BLaER1 treated with 17β-estradiol and CSF1 and Interleukin-3, amounts not matched to agents 10 nM and 100 nM (cell line): ENCODE results near the gene NT5DC3.

Experiments used
- H3K27ac ChIP-seq, 11 experiments: shearing (Covaris generic); formaldehyde crosslinking; 2 replicates each; pipeline ENCODE4 v1.8.1; 2022
- H3K27me3 ChIP-seq, 11 experiments: shearing (Covaris generic); formaldehyde crosslinking; 2 replicates each; pipeline ENCODE4 v1.8.1; 2022
- H3K36me3 ChIP-seq, 11 experiments: shearing (Covaris generic); formaldehyde crosslinking; 2 replicates each; pipeline ENCODE4 v1.8.1; 2022
- H3K4me1 ChIP-seq, 10 experiments: shearing (Covaris generic); formaldehyde crosslinking; 2 replicates each; pipeline ENCODE4 v1.8.1; 2022
- H3K4me2 ChIP-seq, 11 experiments: shearing (Covaris generic); formaldehyde crosslinking; 2 replicates each; pipeline ENCODE4 v1.8.1; 2022
- H3K4me3 ChIP-seq, 10 experiments: shearing (Covaris generic); formaldehyde crosslinking; 2 replicates each; pipeline ENCODE4 v1.8.1; 2022
- H3K9ac ChIP-seq, 11 experiments: shearing (Covaris generic); formaldehyde crosslinking; 2 replicates each; pipeline ENCODE4 v1.8.1; 2022
- H3K9me3 ChIP-seq, 11 experiments: shearing (Covaris generic); formaldehyde crosslinking; replicated peaks in 1 of 11; 2 replicates each; pipeline ENCODE4 v1.8.1; 2022
- H4K20me1 ChIP-seq, 11 experiments: shearing (Covaris generic); formaldehyde crosslinking; 2 replicates each; pipeline ENCODE4 v1.8.1; 2022
- Cebpa-rat ChIP-seq, 11 experiments: shearing (Covaris generic); IDR thresholded peaks; 2 replicates each; pipeline ENCODE4 v1.8.1; 2022

Gene NT5DC3

DNA sequence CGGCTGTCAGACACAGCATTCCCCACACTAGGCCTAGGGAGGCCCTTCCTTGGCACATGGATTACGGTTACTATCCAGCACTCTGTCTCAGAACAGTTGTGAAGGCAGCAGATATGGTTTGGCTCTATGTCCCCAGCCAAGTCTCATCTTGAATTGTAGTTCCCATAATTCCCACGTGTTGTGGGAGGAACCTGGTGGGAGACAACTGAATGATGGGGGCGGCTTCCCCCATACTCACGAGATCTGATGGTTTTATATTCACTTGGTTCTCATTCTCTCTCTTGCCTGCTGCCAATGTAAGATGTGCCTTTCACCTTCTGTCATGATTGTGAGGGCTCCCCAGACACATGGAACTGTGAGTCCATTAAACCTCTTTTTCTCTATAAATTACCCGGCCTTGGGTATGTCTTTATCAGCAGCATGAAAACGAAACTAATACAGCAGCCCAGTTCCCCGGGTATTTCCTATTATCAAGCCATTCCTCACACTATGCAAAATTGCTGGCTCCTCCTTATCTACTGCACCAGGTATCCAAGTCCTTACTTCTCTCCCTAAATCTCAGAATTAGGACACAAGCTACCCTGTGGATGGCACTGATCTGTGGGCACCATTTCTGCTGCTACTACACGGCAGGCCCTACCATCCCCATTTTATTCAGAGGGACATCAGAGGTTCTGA is 33.3 kb downstream of the NT5DC3 start:
- Histone ChIP-seq H3K9ac (no peak overlapping the region), H3K4me2 (peak overlapping the region in 4 of 11 experiments; percentile 52 to 80 (median 72); a peak in 8 of 22 replicates), H3K4me1 (peaks cover 0 to 42% (median 13%) of the 10 kb centered on the region in 10 experiments; a peak in 11 of 20 replicates), H3K9me3 (peaks cover 0 to 9% (median 0%) of the 10 kb centered on the region in 11 experiments; a peak in 2 of 22 replicates), H4K20me1 (peaks cover 0 to 11% (median 0%) of the 10 kb centered on the region in 11 experiments; a peak in 1 of 22 replicates), H3K27me3 (no peaks in the 10 kb centered on the region), H3K27ac (peak overlapping the region in 4 of 11 experiments; percentile 38 to 74 (median 63); a peak in 6 of 22 replicates), H3K36me3 (peaks cover 0 to 84% (median 47%) of the 10 kb centered on the region in 11 experiments; a peak in 16 of 22 replicates), H3K4me3 (no peak overlapping the region)
- TF ChIP-seq Cebpa-rat (IDR thresholded peaks at IDR 0.05), result no peak

DNA sequence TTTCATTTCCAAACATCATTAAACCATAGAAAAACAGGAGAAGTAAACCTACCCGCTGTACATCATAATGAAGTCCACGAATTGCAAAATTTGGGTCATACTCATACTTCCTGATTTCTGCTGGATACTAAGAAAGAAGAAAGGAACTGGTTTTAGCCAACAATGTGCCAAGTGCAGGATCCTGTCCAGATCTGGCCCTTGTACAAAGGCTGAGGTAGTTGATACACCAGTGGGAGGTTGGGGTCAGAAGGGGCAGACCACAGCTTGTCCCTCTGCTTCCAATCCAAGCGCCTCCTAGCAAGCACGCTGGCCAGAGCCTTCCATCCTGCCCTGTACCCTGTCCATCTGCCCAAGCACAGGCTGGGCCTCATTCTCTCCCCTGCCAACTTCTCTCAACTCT is 34.2 kb downstream of the NT5DC3 start:
- Histone ChIP-seq H3K27ac (peak overlapping the region in 5 of 11 experiments; percentile 14 to 74 (median 61); a peak in 8 of 22 replicates), H3K4me1 (peaks cover 0 to 47% (median 15%) of the 10 kb centered on the region in 10 experiments; a peak in 11 of 20 replicates)

DNA sequence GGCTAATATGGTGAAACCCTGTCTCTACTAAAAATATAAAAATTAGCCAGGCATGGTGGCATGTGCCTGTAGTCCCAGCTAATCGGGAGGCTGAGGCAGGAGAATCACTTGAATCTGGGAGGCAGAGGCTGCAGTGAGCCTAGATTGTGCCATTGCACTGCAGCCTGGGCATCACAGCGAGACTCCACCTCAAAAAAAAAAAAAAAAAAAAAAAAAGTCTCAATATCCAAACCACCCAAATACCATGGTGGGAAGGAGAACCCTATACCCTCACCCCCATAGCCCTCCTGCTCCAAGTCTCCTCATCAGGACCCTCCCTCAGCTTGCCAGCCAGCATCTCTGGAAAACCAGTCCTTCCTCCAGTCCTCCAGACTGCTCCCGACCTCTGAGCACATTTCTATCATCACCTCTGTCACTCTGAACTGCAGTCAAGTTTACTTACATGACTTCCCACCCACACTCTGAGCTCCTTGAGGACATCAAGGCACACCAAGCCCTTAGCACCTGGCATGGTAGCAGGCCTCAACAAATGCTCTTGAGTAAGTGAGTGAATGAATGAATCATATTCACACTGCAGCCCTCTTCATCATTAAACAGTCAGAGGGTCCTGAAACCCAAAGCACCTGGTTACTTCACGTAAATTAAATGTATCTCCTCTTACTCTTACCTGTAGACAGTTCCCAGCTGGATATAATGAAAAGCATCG is 35.2 kb downstream of the NT5DC3 start:
- peaks cover 2 to 51% (median 18%) of the 10 kb centered on the region in 10 experiments; a peak in 18 of 20 replicates for H3K4me1 ChIP-seq
- peaks cover 0 to 9% (median 0%) of the 10 kb centered on the region in 11 experiments; a peak in 2 of 22 replicates for H3K9me3 ChIP-seq
- H3K4me2 ChIP-seq, result peak overlapping the region in 5 of 11 experiments; percentile 21 to 80 (median 71); a peak in 9 of 22 replicates
- peaks cover 0 to 77% (median 49%) of the 10 kb centered on the region in 11 experiments; a peak in 16 of 22 replicates for H3K36me3 ChIP-seq
- no peak overlapping the region; a peak in 1 of 22 replicates for H3K9ac ChIP-seq
- H3K4me3 ChIP-seq, result no peak overlapping the region
- peaks cover 0 to 11% (median 0%) of the 10 kb centered on the region in 11 experiments; a peak in 1 of 22 replicates for H4K20me1 ChIP-seq
- peak overlapping the region in 3 of 11 experiments; percentile 36 to 74 (median 61); a peak in 6 of 22 replicates for H3K27ac ChIP-seq
- no peak for TF ChIP-seq Cebpa-rat (IDR thresholded peaks at IDR 0.05)
- no peaks in the 10 kb centered on the region for H3K27me3 ChIP-seq

More for the DNA sequence above, 34.2 kb downstream of the NT5DC3 start:
- H3K4me3 ChIP-seq, result no peak overlapping the region
- peaks cover 0 to 9% (median 0%) of the 10 kb centered on the region in 11 experiments; a peak in 2 of 22 replicates for H3K9me3 ChIP-seq
- H3K36me3 ChIP-seq, result peaks cover 0 to 84% (median 55%) of the 10 kb centered on the region in 11 experiments; a peak in 16 of 22 replicates
- H3K9ac ChIP-seq, result 0 out of 22 replicates have a peak overlapping the region, but pooled peaks of 1 of the 11 experiments have one; percentile 37
- no peaks in the 10 kb centered on the region for H3K27me3 ChIP-seq
- peaks cover 0 to 11% (median 0%) of the 10 kb centered on the region in 11 experiments; a peak in 1 of 22 replicates for H4K20me1 ChIP-seq
- H3K4me2 ChIP-seq, result peak overlapping the region in 6 of 11 experiments; percentile 1 to 80 (median 67); a peak in 10 of 22 replicates
- peak in 1 of 11 experiments; percentile 22; a peak in 1 of 22 replicates for TF ChIP-seq Cebpa-rat (IDR thresholded peaks at IDR 0.05)

DNA sequence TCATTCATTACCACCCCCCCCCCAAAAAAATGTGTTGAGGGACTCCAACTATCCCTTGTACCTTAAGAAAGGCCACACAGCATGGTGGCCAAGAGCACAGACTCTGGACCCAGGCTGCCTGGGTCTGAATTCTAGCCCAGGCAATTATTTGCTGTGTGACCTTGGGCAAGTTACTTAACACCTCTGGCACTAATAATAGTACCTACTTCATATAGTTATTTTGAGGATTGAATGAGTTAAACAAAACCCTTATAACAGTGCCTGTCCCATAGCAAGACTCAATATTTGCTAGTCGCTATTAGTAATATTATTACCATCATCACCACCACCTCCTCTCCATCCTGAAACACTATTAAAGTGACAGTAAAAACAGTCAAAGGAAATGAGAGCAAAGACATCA is 37.2 kb downstream of the NT5DC3 start:
- Histone ChIP-seq H3K27ac (no peak overlapping the region), H4K20me1 (peaks cover 0 to 8% (median 0%) of the 10 kb centered on the region in 11 experiments; a peak in 1 of 22 replicates), H3K36me3 (peaks cover 0 to 72% (median 43%) of the 10 kb centered on the region in 11 experiments; a peak in 19 of 22 replicates), H3K9ac (no peak overlapping the region), H3K9me3 (peaks cover 6 to 11% (median 9%) of the 10 kb centered on the region in 11 experiments; a peak in 16 of 22 replicates), H3K4me1 (peaks cover 16 to 66% (median 33%) of the 10 kb centered on the region in 10 experiments), H3K27me3 (no peaks in the 10 kb centered on the region), H3K4me3 (no peak overlapping the region), H3K4me2 (no peak overlapping the region)
- TF ChIP-seq Cebpa-rat (IDR thresholded peaks at IDR 0.05), result no peak

DNA sequence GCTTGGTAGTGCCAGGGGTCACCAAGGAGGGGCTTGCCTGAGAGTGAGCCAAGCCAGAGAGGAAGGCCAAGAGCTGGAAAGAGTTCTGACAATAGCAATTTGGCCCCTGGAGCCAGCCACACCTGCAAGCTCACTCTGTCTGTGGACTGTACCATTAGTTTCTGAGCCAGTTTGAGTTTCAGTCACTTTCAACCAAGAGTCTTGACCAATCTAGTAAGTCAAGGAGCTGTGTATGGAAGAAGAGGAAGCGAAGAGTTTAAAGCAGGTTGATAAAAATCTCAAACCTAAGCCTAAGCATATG is 38.5 kb downstream of the NT5DC3 start:
- Histone ChIP-seq H3K4me1 (peaks cover 16 to 59% (median 33%) of the 10 kb centered on the region in 10 experiments), H3K36me3 (peaks cover 0 to 73% (median 43%) of the 10 kb centered on the region in 11 experiments; a peak in 20 of 22 replicates)
- no peak for TF ChIP-seq Cebpa-rat (IDR thresholded peaks at IDR 0.05)

DNA sequence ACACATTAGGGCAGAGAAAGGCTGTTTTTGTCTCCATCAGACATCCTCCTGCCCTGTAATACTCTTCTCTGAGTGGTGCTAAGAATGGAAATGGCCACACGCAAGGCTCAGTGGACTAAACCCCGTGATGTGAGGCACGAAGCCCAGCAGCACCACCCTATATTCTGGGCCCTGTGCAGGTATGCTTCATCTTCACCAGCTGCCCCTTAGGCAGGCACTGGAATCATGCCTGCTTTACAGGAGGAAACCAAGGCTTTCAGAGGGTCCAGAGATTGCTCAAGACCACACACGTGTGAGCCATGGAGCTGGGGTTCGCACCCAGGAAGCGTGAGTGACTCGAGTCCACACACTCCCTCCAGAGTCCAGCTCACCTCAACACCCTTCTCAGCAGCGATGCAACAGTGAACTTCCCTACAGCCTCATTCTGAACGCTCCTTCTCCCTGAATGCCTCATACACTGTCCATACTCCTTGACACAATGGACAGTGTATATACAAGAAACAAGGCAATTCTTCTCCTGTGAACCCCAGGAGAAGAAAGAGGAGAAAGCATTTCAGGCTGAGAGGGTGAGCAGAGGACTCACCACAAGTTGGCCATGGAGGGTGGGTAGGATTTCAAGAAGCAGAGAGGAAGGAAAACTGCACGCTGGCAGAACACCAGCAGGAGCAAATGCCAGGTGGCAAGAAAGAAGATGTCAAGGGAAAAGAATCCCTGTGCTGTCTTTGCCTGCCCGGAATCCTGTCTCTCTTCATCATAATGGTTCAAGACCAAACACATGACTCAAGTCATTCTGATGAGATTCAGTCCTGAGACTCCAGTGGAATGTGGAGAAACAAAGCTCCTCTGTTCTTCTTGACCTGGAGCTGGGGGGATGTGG is 39.1 kb downstream of the NT5DC3 start:
- H3K4me2 ChIP-seq, result no peak overlapping the region
- no peak overlapping the region for H3K9ac ChIP-seq
- H3K36me3 ChIP-seq, result peaks cover 0 to 74% (median 42%) of the 10 kb centered on the region in 11 experiments; a peak in 21 of 22 replicates
- H3K4me1 ChIP-seq, result peaks cover 16 to 54% (median 30%) of the 10 kb centered on the region in 10 experiments
- peak overlapping the region in 3 of 11 experiments; percentile 10 to 46 (median 41); a peak in 4 of 22 replicates for H3K27ac ChIP-seq
- H3K9me3 ChIP-seq, result peaks cover 7 to 16% (median 10%) of the 10 kb centered on the region in 11 experiments; a peak in 16 of 22 replicates
- H4K20me1 ChIP-seq, result peaks cover 0 to 2% (median 0%) of the 10 kb centered on the region in 11 experiments; a peak in 1 of 22 replicates
- no peak for TF ChIP-seq Cebpa-rat (IDR thresholded peaks at IDR 0.05)
- no peaks in the 10 kb centered on the region for H3K27me3 ChIP-seq
- H3K4me3 ChIP-seq, result no peak overlapping the region

More for the DNA sequence above, 38.5 kb downstream of the NT5DC3 start:
- H4K20me1 ChIP-seq, result peaks cover 0 to 8% (median 0%) of the 10 kb centered on the region in 11 experiments; a peak in 1 of 22 replicates
- H3K4me2 ChIP-seq, result no peak overlapping the region
- H3K9ac ChIP-seq, result no peak overlapping the region
- H3K27ac ChIP-seq, result no peak overlapping the region; a peak in 1 of 22 replicates
- H3K4me3 ChIP-seq, result no peak overlapping the region
- H3K27me3 ChIP-seq, result no peaks in the 10 kb centered on the region
- peaks cover 7 to 16% (median 10%) of the 10 kb centered on the region in 11 experiments; a peak in 16 of 22 replicates for H3K9me3 ChIP-seq

DNA sequence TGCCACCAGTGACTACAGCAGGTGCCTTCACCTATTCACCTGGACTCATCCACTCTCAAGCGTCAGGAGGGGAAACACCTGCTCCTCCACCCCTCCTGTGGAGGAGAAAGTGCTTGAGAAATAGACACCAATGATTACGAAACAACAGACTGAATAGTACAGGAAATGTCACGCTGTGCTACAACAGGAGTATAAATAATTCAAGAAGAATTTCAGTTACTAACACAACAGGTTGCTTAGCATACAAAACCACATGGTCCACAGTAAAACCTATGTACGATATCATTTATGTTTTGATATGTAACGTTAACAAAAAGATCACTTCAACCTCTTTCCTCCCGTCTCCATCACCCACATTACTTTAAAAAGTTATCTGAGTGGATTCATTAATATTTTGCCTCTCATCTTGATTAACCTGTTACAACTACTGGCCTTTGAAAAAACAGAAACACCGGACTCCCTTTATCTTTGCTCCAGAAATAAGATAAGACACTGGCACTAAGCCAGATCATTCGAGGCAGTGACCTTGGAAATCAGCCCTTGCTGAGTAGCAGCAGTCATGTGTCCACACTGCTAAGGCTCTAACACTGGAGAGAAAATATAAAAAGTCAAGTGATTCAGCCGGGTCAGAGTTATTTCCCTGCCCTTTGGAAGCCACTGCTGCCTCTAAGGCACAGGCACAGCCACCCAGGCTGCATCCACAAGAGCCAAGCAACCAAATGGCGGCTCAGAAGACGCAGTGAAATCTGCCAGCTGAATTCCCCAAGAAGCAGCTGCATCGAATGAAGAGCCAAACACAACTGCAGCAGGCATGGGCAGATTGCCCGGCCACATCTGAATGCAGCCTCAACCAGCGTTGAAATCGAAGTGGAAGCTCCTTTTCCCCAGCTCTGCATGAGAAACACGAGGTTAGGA is 40.9 kb downstream of the NT5DC3 start:
- no peaks in the 10 kb centered on the region for H3K27me3 ChIP-seq
- H3K4me1 ChIP-seq, result peaks cover 16 to 35% (median 21%) of the 10 kb centered on the region in 10 experiments
- peak overlapping the region; percentile 41 to 69 (median 54); a peak in 21 of 22 replicates for H3K4me2 ChIP-seq
- no peak overlapping the region; a peak in 1 of 20 replicates for H3K4me3 ChIP-seq
- H3K9ac ChIP-seq, result peak overlapping the region in 5 of 11 experiments; percentile 4 to 59 (median 43); a peak in 7 of 22 replicates
- H4K20me1 ChIP-seq, result no peaks in the 10 kb centered on the region
- TF ChIP-seq Cebpa-rat (IDR thresholded peaks at IDR 0.05), result peak in 3 of 11 experiments; percentile 24 to 55 (median 45); a peak in 2 of 22 replicates
- peaks cover 7 to 16% (median 10%) of the 10 kb centered on the region in 11 experiments; a peak in 16 of 22 replicates for H3K9me3 ChIP-seq
- H3K36me3 ChIP-seq, result peaks cover 0 to 78% (median 51%) of the 10 kb centered on the region in 11 experiments; a peak in 21 of 22 replicates
- H3K27ac ChIP-seq, result peak overlapping the region in 9 of 11 experiments; percentile 5 to 76 (median 55); a peak in 16 of 22 replicates
